ENCODE data around the gene OMA1. TPM values are rescaled to one million over a fixed set of nuclear protein-coding genes. Genes with fewer than 3 reads are reported as not detected.
"Not testable (repeated sequence)": the region's sequence is repeated elsewhere in the genome, so short reads cannot be mapped to it uniquely, and the experiment has no call there.

Gene OMA1
- 29.0 and 34.8 TPM in 2 replicates for total RNA-seq (2014; rRNA removed; shearing (Covaris generic))

GRCh38 chr1:58546520-58547308 is at the start of gene OMA1:
Gene OMA1, minus strand, starts transcription at chr1:58546726. Its CDS starts 7,432 bp downstream, at chr1:58539294.
- DNase-seq (ENCODE audit: low spot score): peak; percentile 98

- DNase-seq (ENCODE audit: low spot score): no peak
Observed at GRCh38 chr1:58594546-58594945, 48.0 kb upstream of the OMA1 start.

- DNase-seq (ENCODE audit: low spot score): peak; percentile 96
Observed at GRCh38 chr1:58592522-58593134, 46.1 kb upstream of the OMA1 start.

- no peak for DNase-seq (ENCODE audit: low spot score)
Observed at GRCh38 chr1:58591806-58592205, 45.3 kb upstream of the OMA1 start.

GRCh38 chr1:58590019-58590418 is 43.5 kb upstream of the OMA1 start:
- no peak for DNase-seq (ENCODE audit: low spot score)

- DNase-seq (ENCODE audit: low spot score): no peak
Observed at GRCh38 chr1:58588396-58588795, 41.9 kb upstream of the OMA1 start.

GRCh38 chr1:58587667-58588066 is 41.1 kb upstream of the OMA1 start:
- no peak for DNase-seq (ENCODE audit: low spot score)

- no peak for DNase-seq (ENCODE audit: low spot score)
Observed at GRCh38 chr1:58586271-58586670, 39.7 kb upstream of the OMA1 start.

GRCh38 chr1:58585581-58586151 is 39.1 kb upstream of the OMA1 start:
- DNase-seq (ENCODE audit: low spot score): no peak

- no peak for DNase-seq (ENCODE audit: low spot score)
Observed at GRCh38 chr1:58585166-58585565, 38.6 kb upstream of the OMA1 start.

- DNase-seq (ENCODE audit: low spot score): peak; percentile 98
Observed at GRCh38 chr1:58584082-58584895, 37.8 kb upstream of the OMA1 start.

- no peak for DNase-seq (ENCODE audit: low spot score)
Observed at GRCh38 chr1:58583496-58583895, 37.0 kb upstream of the OMA1 start.

- not testable (repeated sequence) for DNase-seq (ENCODE audit: low spot score)
Observed at GRCh38 chr1:58582143-58582542, 35.6 kb upstream of the OMA1 start.

GRCh38 chr1:58581641-58582040 is 35.1 kb upstream of the OMA1 start:
- no peak for DNase-seq (ENCODE audit: low spot score)

- DNase-seq (ENCODE audit: low spot score): peak; percentile 73
Observed at GRCh38 chr1:58580186-58580585, 33.7 kb upstream of the OMA1 start.

GRCh38 chr1:58577654-58578030 is 31.1 kb upstream of the OMA1 start:
- no peak for DNase-seq (ENCODE audit: low spot score)

- DNase-seq (ENCODE audit: low spot score): no peak
Observed at GRCh38 chr1:58576727-58577653, 30.5 kb upstream of the OMA1 start, which contains the start of gene TACSTD2. Gene TACSTD2, minus strand, starts transcription at chr1:58577252. Its CDS starts 96 bp downstream, at chr1:58577156.

GRCh38 chr1:58576325-58576726 is 29.8 kb upstream of the OMA1 start:
- no peak for DNase-seq (ENCODE audit: low spot score)

GRCh38 chr1:58575551-58576324 is 29.2 kb upstream of the OMA1 start:
- no peak for DNase-seq (ENCODE audit: low spot score)

GRCh38 chr1:58574816-58575215 is 28.3 kb upstream of the OMA1 start:
- DNase-seq (ENCODE audit: low spot score): no peak
